Right renal cortex interstitium (tissue), 3 donors: Measurements from ENCODE around the gene ABHD6. TPM values are rescaled to one million over a fixed set of nuclear protein-coding genes. Genes with fewer than 3 reads are reported as not detected.
"Not testable (repeated sequence)": the region's sequence is repeated elsewhere in the genome, so short reads cannot be mapped to it uniquely, and the experiment has no call there.

Experiments used
- DNase-seq, 3 donors: peaks; one replicate each; pipeline ENCODE4 v3.0.0-alpha.2; 2013; ENCODE audit warnings: low read depth in 3 of 3, low spot score in 2 of 3
- polyA plus RNA-seq, 3 donors: library from polyadenylated mRNA; unstranded; fragments of 120-200 nt; gene quantifications; one replicate each; pipeline ENCODE4 v1.2.1, GENCODE V29; 2013; ENCODE audit not compliant: insufficient read length in 3 of 3

ABHD6 gene
- polyA plus RNA-seq, 3 donors = 10.2 to 12.2 (median 10.9) TPM

DNA sequence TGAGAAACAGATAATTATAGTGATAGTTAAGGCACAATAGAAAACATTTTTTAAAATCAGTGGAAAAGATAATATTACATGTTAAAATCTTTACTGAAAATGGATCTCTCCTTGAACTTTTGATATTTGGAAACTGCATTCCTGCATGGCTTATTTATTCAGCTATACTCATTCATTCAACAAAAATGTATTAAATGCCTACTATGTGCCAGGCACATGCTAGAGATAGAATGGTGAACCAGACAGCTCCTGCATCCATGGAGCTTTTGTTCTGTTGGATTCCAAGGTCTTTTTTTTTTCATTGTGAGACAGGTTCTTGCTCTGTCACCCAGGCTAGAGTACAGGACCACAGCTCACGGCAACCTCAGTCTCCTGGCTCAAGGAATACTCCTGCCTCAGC is 99.6 kb downstream of the ABHD6 start:
- no peak for DNase-seq

DNA sequence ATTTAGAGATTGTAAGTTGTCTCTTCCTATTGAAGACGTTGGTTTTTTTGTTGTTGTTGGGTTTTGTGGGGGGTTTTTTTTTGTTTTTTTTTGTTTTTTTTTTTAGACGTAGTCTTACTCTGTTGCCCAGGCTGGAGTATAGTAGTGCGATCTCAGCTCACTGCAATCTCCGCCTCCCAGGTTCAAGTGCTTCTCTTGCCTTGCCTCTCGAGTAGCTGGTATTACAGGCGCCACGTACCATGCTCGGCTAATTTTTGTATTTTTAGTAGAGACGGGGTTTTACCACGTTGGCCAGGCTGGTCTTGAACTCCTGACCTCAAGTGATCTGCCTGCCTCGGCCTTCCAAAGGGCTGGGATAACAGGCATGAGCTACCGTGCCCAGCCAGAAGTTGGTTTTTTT is 101.6 kb downstream of the ABHD6 start:
- DNase-seq = not testable (repeated sequence)

DNA sequence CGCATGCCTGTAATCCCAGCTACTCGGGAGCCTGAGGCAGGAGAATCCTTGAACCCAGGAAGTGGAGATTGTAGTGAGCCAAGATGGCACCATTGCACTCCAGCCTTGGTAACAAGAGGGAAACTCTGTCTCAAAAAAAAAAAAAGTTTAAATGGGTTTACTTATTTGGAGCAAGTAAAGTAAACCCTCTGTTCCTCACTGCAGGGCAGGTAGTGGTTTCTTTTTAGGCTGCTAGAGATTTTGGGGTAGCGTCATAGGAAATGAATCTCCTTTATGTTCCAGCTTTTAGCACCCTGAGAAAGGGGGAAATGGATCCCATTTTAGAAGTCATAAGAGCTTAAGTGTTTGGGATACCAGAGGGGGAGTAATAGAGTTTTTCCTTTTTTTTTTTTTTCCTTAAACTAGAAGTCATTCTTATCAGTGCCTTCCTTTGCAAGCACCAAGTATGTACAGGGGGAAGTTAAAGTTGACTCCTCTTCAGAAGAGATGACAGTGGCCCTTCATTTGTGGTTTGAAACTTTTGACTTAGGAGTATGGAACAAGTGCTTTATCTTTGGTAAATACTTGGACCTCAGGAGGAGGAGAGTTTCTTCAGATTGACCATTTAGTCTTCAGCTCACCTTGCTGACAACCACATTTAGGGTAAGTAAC is 103.1 kb downstream of the ABHD6 start:
- DNase-seq = no peak

DNA sequence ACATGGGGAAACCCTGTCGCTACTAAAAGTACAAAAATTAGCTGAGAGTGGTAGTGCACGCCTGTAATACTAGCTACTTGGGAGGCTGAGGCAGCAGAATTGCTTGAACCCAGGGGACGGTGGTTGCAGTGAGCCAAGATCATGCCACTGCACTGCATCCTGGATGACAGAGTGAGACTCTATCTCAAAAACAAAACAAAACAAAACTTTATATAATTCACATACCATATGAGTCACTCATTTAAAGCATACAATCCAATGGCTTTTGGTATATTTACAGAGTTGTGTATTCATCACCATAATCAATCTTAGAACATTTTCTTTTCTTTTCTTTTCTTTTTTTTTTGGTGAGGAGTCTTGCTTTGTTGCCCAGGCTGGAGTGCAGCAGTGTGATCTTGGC is 103.8 kb downstream of the ABHD6 start:
- DNase-seq = no peak

DNA sequence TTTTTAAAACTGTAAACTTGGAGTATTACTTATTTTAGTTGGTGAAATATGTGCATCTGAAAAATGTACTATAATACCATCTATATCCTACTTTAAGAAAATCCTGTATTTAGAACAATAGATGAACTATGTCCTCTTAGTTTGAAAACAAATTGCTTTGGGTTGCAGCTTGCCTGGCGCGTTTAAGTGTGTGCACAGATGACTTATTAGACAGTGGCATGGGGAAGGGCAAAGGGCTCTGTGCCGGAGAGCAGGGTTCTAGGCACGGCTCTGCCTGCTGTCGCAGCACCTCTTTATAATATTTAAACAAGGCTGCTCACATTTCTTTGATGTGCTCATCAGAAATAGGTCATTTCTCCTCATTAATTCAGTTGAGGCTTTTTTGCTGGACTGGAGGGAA is 105.1 kb downstream of the ABHD6 start:
- no peak for DNase-seq

Other genes with a start within 250 kb of the ABHD6 start
- gene FLNB, start 229.4 kb upstream of the ABHD6 start, polyA plus RNA-seq = 100 to 1,000 TPM; 164 to 165 (median 165) TPM
- 10 to 100 TPM in 1 of 3 donors, 1 to 10 TPM in 2; 4.3 to 14.0 (median 4.5) TPM for gene DNASE1L3, start 26.8 kb upstream of the ABHD6 start, polyA plus RNA-seq
- gene RPP14, start 68.5 kb downstream of the ABHD6 start, polyA plus RNA-seq = 10 to 100 TPM; 19.1 to 20.6 (median 19.7) TPM
- 10 to 100 TPM; 14.5 to 18.9 (median 15.6) TPM for gene HTD2, start 68.7 kb downstream of the ABHD6 start, polyA plus RNA-seq
- gene PXK, start 95.1 kb downstream of the ABHD6 start, polyA plus RNA-seq = 10 to 100 TPM; 26.6 to 27.6 (median 27.1) TPM
- gene PDHB, start 196.0 kb downstream of the ABHD6 start, polyA plus RNA-seq = 100 to 1,000 TPM; 123 to 130 (median 128) TPM